Trophoblast cell (in vitro differentiated cells and primary cell): ENCODE measurements around the gene EIF5.

Experiments
- DNase-seq, 2 donors: peaks; one replicate each; pipeline ENCODE4 v3.0.0-alpha.2; 2016
- H2AFZ ChIP-seq: 2 replicates; pipeline ENCODE4 v1.6.1; 2013; ENCODE audit warnings: low read length, moderate library complexity, mild to moderate bottlenecking; ENCODE audit not compliant: insufficient read depth, poor library complexity
- H2AK5ac ChIP-seq: 2 replicates; pipeline ENCODE4 v1.6.1; 2013; ENCODE audit warnings: mild to moderate bottlenecking, low read length
- H2BK120ac ChIP-seq: 2 replicates; pipeline ENCODE4 v1.6.1; 2013; ENCODE audit warnings: low read length, mild to moderate bottlenecking, moderate library complexity; ENCODE audit not compliant: insufficient read depth, poor library complexity
- H2BK12ac ChIP-seq: 2 replicates; pipeline ENCODE4 v1.6.1; 2013; ENCODE audit warnings: mild to moderate bottlenecking, low read length, moderate library complexity
- H2BK5ac ChIP-seq: 2 replicates; pipeline ENCODE4 v1.6.1; 2013; ENCODE audit warnings: low read length, low read depth, moderate library complexity, mild to moderate bottlenecking; ENCODE audit not compliant: poor library complexity
- H3K14ac ChIP-seq: 2 replicates; pipeline ENCODE4 v1.6.1; 2013; ENCODE audit warnings: mild to moderate bottlenecking, low read length
- H3K18ac ChIP-seq: 2 replicates; pipeline ENCODE4 v1.6.1; 2013; ENCODE audit warnings: mild to moderate bottlenecking, low read length
- H3K23ac ChIP-seq: 2 replicates; pipeline ENCODE4 v1.6.1; 2013; ENCODE audit warnings: low read length
- H3K27ac ChIP-seq: 2 replicates; pipeline ENCODE4 v1.5.1; 2013; ENCODE audit warnings: low read depth, mild to moderate bottlenecking, inconsistent platforms, low read length, moderate library complexity
- H3K27me3 ChIP-seq: 2 replicates; pipeline ENCODE4 v1.6.1; 2013; ENCODE audit warnings: inconsistent platforms, mild to moderate bottlenecking, low read length, moderate library complexity; ENCODE audit not compliant: insufficient read depth
- H3K36me3 ChIP-seq, 2 experiments: 1 replicate in 1 of 2; 2 replicates in 1 of 2; pipeline ENCODE4 v1.6.1; 2013; ENCODE audit warnings: low read length in 2 of 2, mild to moderate bottlenecking in 2 of 2, moderate library complexity in 1 of 2; ENCODE audit not compliant: insufficient read depth in 2 of 2, control insufficient read depth in 1 of 2
- H3K4ac ChIP-seq: 2 replicates; pipeline ENCODE4 v1.6.1; 2013; ENCODE audit warnings: low read depth, mild to moderate bottlenecking, low read length, moderate library complexity
- H3K4me1 ChIP-seq, 2 experiments: 1 replicate in 1 of 2; 2 replicates in 1 of 2; pipeline ENCODE4 v1.6.1; 2013; ENCODE audit warnings: low read length in 2 of 2, mild to moderate bottlenecking in 2 of 2, moderate library complexity in 1 of 2; ENCODE audit not compliant: insufficient read depth in 2 of 2, control insufficient read depth in 1 of 2
- H3K4me2 ChIP-seq: 2 replicates; pipeline ENCODE4 v1.6.1; 2013; ENCODE audit warnings: inconsistent platforms, mild to moderate bottlenecking, low read length, moderate library complexity
- H3K4me3 ChIP-seq: 2 replicates; pipeline ENCODE4 v1.5.1; 2013; ENCODE audit warnings: mild to moderate bottlenecking, low read depth, low read length, inconsistent platforms
- H3K79me1 ChIP-seq: one replicate; pipeline ENCODE4 v1.6.1; 2013; ENCODE audit warnings: low read length
- H3K79me2 ChIP-seq: 2 replicates; pipeline ENCODE4 v1.6.1; 2013; ENCODE audit warnings: low read length, mild to moderate bottlenecking; ENCODE audit not compliant: control insufficient read depth, insufficient read depth, poor library complexity
- H3K9ac ChIP-seq: 2 replicates; pipeline ENCODE4 v1.6.1; 2013; ENCODE audit warnings: mild to moderate bottlenecking, low read length
- H3K9me3 ChIP-seq: 2 replicates; pipeline ENCODE4 v1.6.1; 2013; ENCODE audit warnings: low read depth, mild to moderate bottlenecking, control low read depth, inconsistent platforms, low read length; ENCODE audit not compliant: insufficient read depth
- H4K12ac ChIP-seq: 2 replicates; pipeline ENCODE4 v1.6.1; 2013; ENCODE audit warnings: low read depth, mild to moderate bottlenecking, low read length, moderate library complexity
- H4K8ac ChIP-seq: 2 replicates; pipeline ENCODE4 v1.6.1; 2013; ENCODE audit warnings: low read depth, mild to moderate bottlenecking, low read length, moderate library complexity
- H4K91ac ChIP-seq: one replicate; pipeline ENCODE4 v1.6.1; 2013; ENCODE audit warnings: low read depth, mild to moderate bottlenecking, low read length, moderate library complexity
- WGBS: extraction: QIAGEN DNeasy Blood & Tissue Kit; methylation state at CpG from one replicate; pipeline ENCODE4 v1.1.7; 2013; ENCODE audit warnings: missing lambda C conversion rate; ENCODE audit not compliant: insufficient read length, insufficient coverage; ENCODE audit errors: extremely low coverage; 5-methylcytosine and 5-hydroxymethylcytosine counted together

EIF5 gene

DNA sequence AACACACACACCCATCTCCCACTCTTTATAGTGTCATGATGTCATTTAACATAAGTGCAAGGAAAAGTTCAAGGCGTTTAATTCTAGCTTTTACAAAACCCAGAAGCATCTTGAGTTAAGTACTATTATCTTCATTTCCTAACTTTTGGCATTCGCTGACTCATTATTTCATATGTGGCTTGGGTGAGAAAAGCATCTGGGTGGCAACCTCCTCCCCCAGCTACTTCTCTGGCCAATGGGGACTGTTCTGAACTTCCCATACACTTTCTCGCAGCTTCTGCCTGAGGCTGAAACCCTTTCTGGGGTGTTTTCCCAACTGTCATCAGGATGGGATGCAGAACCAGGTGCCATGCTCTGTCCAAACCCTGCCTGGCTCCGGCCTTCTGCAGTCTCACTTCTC, 48.3 kb downstream of the EIF5 start:
- no peak overlapping the region for H3K4ac ChIP-seq
- H2AFZ ChIP-seq: no peak overlapping the region
- H3K9ac ChIP-seq: no peak overlapping the region
- H3K36me3 ChIP-seq: no peaks in the 10 kb centered on the region
- no peak overlapping the region for H3K4me2 ChIP-seq
- H3K4me3 ChIP-seq: no peak overlapping the region
- H3K27me3 ChIP-seq: no peaks in the 10 kb centered on the region
- H3K14ac ChIP-seq: no peak overlapping the region
- H2AK5ac ChIP-seq: no peak overlapping the region
- WGBS: no CpG with 5 or more reads among the region's 4 CpGs
- H3K23ac ChIP-seq: no peak overlapping the region
- peak; percentile 20 to 31 for DNase-seq
- H4K91ac ChIP-seq: no peak overlapping the region
- peaks cover 2 to 5% of the 10 kb centered on the region in 2 experiments for H3K4me1 ChIP-seq
- H4K8ac ChIP-seq: no peak overlapping the region
- peaks cover 9% of the 10 kb centered on the region for H3K79me1 ChIP-seq
- H3K18ac ChIP-seq: no peak overlapping the region
- no peaks in the 10 kb centered on the region for H3K9me3 ChIP-seq
- no peak overlapping the region for H2BK12ac ChIP-seq
- H2BK5ac ChIP-seq: no peak overlapping the region
- H4K12ac ChIP-seq: no peak overlapping the region
- no peak overlapping the region for H3K27ac ChIP-seq
- no peak overlapping the region for H2BK120ac ChIP-seq
- peaks cover 10% of the 10 kb centered on the region for H3K79me2 ChIP-seq

DNA sequence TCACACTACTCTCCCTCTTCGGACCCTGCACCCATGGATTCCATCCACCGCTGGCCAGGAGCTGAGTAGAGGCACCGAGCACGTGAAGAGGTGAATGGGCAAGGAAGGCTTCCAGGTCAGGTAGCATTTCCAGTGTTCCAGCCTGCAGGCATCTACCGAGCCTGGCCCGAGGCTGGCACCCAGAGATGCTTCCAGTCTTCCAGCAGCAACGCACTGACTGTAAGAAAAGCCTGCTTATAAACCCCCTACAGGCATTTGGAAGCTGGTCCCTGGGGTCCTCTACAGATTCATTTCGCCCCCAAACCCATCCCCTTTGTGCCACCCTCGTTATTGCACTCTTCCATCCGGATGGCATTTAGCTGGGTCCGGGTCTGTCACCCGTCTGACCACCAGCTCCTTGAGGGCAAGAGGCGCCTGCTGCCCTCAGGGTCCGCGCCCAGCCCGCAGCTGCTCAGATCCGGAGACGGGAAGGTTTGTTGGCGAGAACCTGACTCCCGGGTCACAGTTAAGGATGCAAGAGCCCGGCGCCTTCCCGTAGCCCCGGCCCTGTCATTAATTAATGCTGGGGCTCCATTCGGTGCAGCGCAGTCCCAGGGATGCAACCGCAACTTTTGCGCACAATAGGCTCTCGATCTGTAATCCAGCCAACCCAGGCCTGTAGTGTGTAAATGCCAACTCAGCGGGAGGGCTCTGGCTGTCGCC, 50.6 kb downstream of the EIF5 start:
- Histone ChIP-seq H2BK5ac (no peak overlapping the region), H3K36me3 (no peaks in the 10 kb centered on the region), H3K4me1 (peaks cover 2 to 5% of the 10 kb centered on the region in 2 experiments), H3K9me3 (no peaks in the 10 kb centered on the region), H3K14ac (no peak overlapping the region), H3K23ac (no peak overlapping the region), H2BK120ac (no peak overlapping the region), H4K12ac (no peak overlapping the region), H2AK5ac (no peak overlapping the region), H3K27ac (no peak overlapping the region), H4K91ac (no peak overlapping the region), H3K4me3 (peak overlapping the region; percentile 63), H3K9ac (no peak overlapping the region), H2AFZ (peak overlapping the region; percentile 73), H3K79me1 (peaks cover 9% of the 10 kb centered on the region), H4K8ac (peak overlapping the region; percentile 51), H3K79me2 (peaks cover 12% of the 10 kb centered on the region), H3K18ac (no peak overlapping the region), H3K4me2 (peak overlapping the region; percentile 95), H3K27me3 (no peaks in the 10 kb centered on the region), H3K4ac (no peak overlapping the region), H2BK12ac (no peak overlapping the region)
- peak; percentile 48 to 65 for DNase-seq
- no CpG with 5 or more reads among the region's 31 CpGs for WGBS

DNA sequence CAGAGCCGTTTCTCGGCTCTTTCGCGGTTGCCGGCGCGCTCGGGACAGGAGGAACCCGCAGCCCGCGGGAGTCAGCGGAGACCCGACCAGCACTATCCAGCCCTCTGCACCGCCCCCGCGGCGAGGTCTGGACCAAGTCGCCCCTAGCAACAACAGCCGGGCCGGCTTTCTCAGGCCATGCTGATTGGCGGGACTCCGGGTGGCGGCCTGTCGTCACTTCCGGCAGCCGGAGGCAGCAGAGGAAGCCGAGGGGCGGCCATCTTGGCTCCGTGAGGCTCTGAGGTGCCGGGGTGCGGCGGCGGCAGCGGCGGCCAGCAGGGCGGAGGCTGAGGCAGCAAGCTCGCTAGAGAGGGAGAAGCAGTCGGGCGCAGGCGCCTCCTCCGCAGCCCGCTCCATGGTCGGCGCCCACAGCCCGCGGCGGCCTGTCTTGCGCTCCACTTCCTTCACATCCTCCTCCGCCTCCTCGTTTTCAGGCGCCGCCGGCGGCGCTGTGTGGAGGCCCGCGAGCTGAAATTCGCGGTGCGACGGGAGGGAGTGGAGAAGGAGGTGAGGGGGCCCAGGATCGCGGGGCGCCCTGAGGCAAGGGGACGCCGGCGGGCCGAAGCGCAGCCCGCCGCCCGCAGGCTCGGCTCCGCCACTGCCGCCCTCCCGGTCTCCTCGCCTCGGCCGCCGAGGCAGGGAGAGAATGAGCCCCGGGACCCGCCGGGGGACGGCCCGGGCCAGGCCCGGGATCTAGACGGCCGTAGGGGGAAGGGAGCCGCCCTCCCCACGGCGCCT, 51.3 kb downstream of the EIF5 start, which contains the start of gene MARK3:
Gene MARK3, plus strand, starts transcription at position 264 of the 777 bp plus-strand sequence. CDS start 615 bp downstream, outside the sequence.
- Histone ChIP-seq H4K8ac (peak within 1 kb of the TSS; percentile 98), H2BK12ac (peak within 1 kb of the TSS; percentile 68), H4K12ac (peak within 1 kb of the TSS; percentile 100), H3K36me3 (no peaks in the 10 kb centered on the region), H2BK120ac (peak within 1 kb of the TSS; percentile 86), H3K27ac (peak within 1 kb of the TSS; percentile 91), H3K9me3 (no peaks in the 10 kb centered on the region), H3K4ac (peak within 1 kb of the TSS; percentile 91), H2AK5ac (peak within 1 kb of the TSS; percentile 93), H3K4me3 (peak within 1 kb of the TSS; percentile 81), H3K23ac (no peak within 1 kb of the TSS), H3K9ac (peak within 1 kb of the TSS; percentile 86), H4K91ac (peak within 1 kb of the TSS; percentile 92), H3K18ac (peak within 1 kb of the TSS; percentile 60), H3K4me1 (peaks cover 2 to 5% of the 10 kb centered on the region in 2 experiments), H2BK5ac (peak within 1 kb of the TSS; percentile 90), H3K27me3 (no peaks in the 10 kb centered on the region), H3K79me1 (peaks cover 9% of the 10 kb centered on the region), H3K79me2 (peaks cover 12% of the 10 kb centered on the region), H2AFZ (peak within 1 kb of the TSS; percentile 86), H3K4me2 (peak within 1 kb of the TSS; percentile 95), H3K14ac (peak within 1 kb of the TSS; percentile 97)
- DNase-seq: peak; percentile 98
- no CpG with 5 or more reads among the region's 91 CpGs for whole genome bisulfite sequencing

DNA sequence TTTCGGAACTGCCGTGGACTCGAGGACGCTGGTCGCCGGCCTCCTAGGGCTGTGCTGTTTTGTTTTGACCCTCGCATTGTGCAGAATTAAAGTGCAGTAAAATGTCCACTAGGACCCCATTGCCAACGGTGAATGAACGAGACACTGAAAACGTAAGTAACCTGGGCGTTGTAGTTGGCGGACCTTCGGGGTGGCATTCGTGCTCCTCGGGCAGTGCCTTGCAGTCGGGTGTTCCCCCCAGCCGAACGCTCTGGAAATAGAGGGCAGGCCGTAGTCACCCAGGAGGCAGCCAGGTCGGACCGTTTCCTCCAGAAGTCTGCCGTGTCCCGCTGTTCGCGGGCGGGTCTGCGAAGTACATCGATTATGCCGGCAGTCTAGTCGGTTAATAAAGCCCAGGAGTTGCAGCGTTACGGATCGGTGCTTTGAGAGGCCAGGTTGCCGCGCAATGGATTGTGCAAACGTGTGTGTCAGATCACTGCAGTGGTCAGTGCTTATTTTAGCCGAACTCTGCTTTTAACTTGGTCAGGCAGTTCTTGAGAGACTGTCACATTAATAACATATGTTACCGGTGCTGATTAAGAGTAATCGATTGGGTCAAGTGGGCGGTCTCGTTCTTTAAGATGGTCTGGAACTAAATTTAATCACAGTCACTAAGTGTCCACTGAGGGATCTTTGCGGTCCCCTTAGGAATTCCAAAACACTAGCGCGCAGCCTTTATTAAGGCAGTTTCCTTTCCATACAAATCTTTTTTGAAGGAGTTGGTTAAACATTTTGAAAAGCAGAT, 52.1 kb downstream of the EIF5 start:
- Histone ChIP-seq H4K91ac (peak overlapping the region; percentile 92), H3K4me1 (peaks cover 2 to 5% of the 10 kb centered on the region in 2 experiments), H4K12ac (peak overlapping the region; percentile 100), H3K18ac (peak overlapping the region; percentile 60), H3K9ac (peak overlapping the region; percentile 86), H2AK5ac (peak overlapping the region; percentile 93), H2BK120ac (peak overlapping the region; percentile 86), H2AFZ (no peak overlapping the region), H3K79me1 (peaks cover 9% of the 10 kb centered on the region), H3K79me2 (peaks cover 15% of the 10 kb centered on the region), H4K8ac (peak overlapping the region; percentile 98), H3K27me3 (no peaks in the 10 kb centered on the region), H3K9me3 (no peaks in the 10 kb centered on the region), H2BK5ac (peak overlapping the region; percentile 90), H3K4me3 (peak overlapping the region; percentile 81), H3K27ac (peak overlapping the region; percentile 91), H3K4ac (peak overlapping the region; percentile 91), H3K14ac (peak overlapping the region; percentile 97), H3K23ac (no peak overlapping the region), H2BK12ac (no peak overlapping the region), H3K36me3 (no peaks in the 10 kb centered on the region), H3K4me2 (peak overlapping the region; percentile 63)
- WGBS: no CpG with 5 or more reads among the region's 44 CpGs
- DNase-seq: peak; percentile 11 to 56
